Glutamatergic neuron (in vitro differentiated cells): Measurements from ENCODE around the gene PRSS56. TPM values are rescaled to one million over a fixed set of nuclear protein-coding genes. Genes with fewer than 3 reads are reported as not detected.

ENCODE experiments used
- DNase-seq: peaks from one replicate; pipeline ENCODE4 v3.0.0; 2022
- H3K27ac Mint-ChIP-seq: one replicate; pipeline ENCODE4 v1.8.0; 2020; ENCODE audit warnings: mild to moderate bottlenecking, mixed read lengths, inconsistent platforms; ENCODE audit not compliant: unreplicated experiment
- H3K27me3 Mint-ChIP-seq: one replicate; pipeline ENCODE4 v1.8.0; 2020; ENCODE audit warnings: mild to moderate bottlenecking, moderate library complexity, mixed read lengths, inconsistent platforms; ENCODE audit not compliant: unreplicated experiment
- H3K36me3 Mint-ChIP-seq: one replicate; pipeline ENCODE4 v1.8.0; 2020; ENCODE audit warnings: mild to moderate bottlenecking, mixed read lengths, inconsistent platforms; ENCODE audit not compliant: unreplicated experiment
- H3K4me1 Mint-ChIP-seq: one replicate; pipeline ENCODE4 v1.8.0; 2020; ENCODE audit warnings: mild to moderate bottlenecking, low read depth, mixed read lengths, inconsistent platforms; ENCODE audit not compliant: unreplicated experiment
- H3K4me3 Mint-ChIP-seq: one replicate; pipeline ENCODE4 v1.8.0; 2020; ENCODE audit warnings: mild to moderate bottlenecking, mixed read lengths, inconsistent platforms; ENCODE audit not compliant: unreplicated experiment
- H3K9me3 Mint-ChIP-seq: one replicate; pipeline ENCODE4 v1.8.0; 2020; ENCODE audit warnings: mild to moderate bottlenecking, moderate library complexity, mixed read lengths, inconsistent platforms; ENCODE audit not compliant: unreplicated experiment
- total RNA-seq: library from RNA; stranded (reverse); fragmentation: NEBNext Ultra II Directional; extraction: Animal tissue kit (Norgen Biotek cat#: 25700); gene quantifications from one replicate; pipeline ENCODE4 v1.2.1, GENCODE V29; 2021; ENCODE audit not compliant: unreplicated experiment
- TF ChIP-seq, protein P1 (sequence below): fragments of 200-600 bp; sonication (generic); IDR thresholded peaks from one replicate; pipeline ENCODE4 v1.5.0; 2021; ENCODE audit not compliant: partially characterized antibody, unreplicated experiment

The PRSS56 gene
- total RNA-seq, 1 donor from 2014 or later: not detected

DNA sequence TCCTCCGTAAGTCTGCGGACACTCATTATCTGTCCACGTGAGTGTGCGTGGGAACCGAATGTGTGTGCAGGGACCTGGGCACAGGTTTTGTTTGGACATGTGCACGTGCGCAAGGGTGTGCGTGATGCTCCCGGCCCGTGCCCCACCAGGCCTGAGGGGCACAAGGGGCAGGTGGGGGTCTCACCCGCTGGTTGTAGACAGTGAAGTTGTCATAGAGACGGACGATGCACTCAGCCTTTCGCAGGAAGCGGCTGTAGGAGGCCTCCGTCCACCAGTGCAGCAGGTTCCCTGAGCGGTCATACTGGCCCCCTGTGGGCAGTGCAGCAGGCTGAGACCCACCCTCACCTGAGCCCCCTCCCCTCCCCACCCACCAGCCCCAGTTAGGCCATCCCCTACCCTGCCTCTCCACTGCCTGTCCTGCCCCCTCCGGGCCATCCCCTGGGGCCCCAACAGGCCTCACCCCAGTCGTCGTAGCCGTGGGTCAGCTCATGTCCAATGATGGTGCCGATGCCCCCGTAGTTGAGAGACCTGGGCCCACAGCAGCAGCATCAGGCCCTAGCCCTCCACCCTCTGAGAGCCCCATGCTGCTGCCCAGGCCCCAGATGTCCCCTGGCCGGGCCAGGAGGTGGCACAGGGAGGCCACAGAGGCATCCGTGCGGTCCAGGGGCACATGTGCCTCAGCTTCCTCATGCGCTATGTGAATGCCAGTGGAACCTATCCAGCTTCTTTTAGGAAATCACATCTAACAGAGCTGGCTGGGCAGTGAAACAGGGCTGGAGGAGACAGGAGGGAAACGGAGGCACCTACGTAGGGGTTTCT, 38.7 kb upstream of the PRSS56 start:
- TF ChIP-seq, protein P1, sequence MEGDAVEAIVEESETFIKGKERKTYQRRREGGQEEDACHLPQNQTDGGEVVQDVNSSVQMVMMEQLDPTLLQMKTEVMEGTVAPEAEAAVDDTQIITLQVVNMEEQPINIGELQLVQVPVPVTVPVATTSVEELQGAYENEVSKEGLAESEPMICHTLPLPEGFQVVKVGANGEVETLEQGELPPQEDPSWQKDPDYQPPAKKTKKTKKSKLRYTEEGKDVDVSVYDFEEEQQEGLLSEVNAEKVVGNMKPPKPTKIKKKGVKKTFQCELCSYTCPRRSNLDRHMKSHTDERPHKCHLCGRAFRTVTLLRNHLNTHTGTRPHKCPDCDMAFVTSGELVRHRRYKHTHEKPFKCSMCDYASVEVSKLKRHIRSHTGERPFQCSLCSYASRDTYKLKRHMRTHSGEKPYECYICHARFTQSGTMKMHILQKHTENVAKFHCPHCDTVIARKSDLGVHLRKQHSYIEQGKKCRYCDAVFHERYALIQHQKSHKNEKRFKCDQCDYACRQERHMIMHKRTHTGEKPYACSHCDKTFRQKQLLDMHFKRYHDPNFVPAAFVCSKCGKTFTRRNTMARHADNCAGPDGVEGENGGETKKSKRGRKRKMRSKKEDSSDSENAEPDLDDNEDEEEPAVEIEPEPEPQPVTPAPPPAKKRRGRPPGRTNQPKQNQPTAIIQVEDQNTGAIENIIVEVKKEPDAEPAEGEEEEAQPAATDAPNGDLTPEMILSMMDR: no peak
- Mint-ChIP-seq H3K27ac (no peak overlapping the region), H3K36me3 (no peaks in the 10 kb centered on the region), H3K9me3 (peaks cover 5% of the 10 kb centered on the region), H3K27me3 (peaks cover 26% of the 10 kb centered on the region), H3K4me1 (no peaks in the 10 kb centered on the region), H3K4me3 (no peak overlapping the region)
- no peak for DNase-seq

- H3K4me3 Mint-ChIP-seq: no peak overlapping the region
- H3K36me3 Mint-ChIP-seq: no peaks in the 10 kb centered on the region
- no peak overlapping the region for H3K27ac Mint-ChIP-seq
- no peak for DNase-seq
- no peaks in the 10 kb centered on the region for H3K4me1 Mint-ChIP-seq
- TF ChIP-seq, protein P1: no peak
- peaks cover 24% of the 10 kb centered on the region for H3K27me3 Mint-ChIP-seq
- peaks cover 5% of the 10 kb centered on the region for H3K9me3 Mint-ChIP-seq
Observed at GRCh38 chr2:232482301-232483238, 37.6 kb upstream of the PRSS56 start.

- Mint-ChIP-seq H3K36me3 (no peaks in the 10 kb centered on the region), H3K27ac (no peak overlapping the region), H3K4me1 (no peaks in the 10 kb centered on the region), H3K27me3 (peaks cover 21% of the 10 kb centered on the region), H3K9me3 (peaks cover 5% of the 10 kb centered on the region), H3K4me3 (no peak overlapping the region)
- no peak for DNase-seq
- TF ChIP-seq, protein P1: no peak
Observed at GRCh38 chr2:232483311-232483922, 36.8 kb upstream of the PRSS56 start.

DNA sequence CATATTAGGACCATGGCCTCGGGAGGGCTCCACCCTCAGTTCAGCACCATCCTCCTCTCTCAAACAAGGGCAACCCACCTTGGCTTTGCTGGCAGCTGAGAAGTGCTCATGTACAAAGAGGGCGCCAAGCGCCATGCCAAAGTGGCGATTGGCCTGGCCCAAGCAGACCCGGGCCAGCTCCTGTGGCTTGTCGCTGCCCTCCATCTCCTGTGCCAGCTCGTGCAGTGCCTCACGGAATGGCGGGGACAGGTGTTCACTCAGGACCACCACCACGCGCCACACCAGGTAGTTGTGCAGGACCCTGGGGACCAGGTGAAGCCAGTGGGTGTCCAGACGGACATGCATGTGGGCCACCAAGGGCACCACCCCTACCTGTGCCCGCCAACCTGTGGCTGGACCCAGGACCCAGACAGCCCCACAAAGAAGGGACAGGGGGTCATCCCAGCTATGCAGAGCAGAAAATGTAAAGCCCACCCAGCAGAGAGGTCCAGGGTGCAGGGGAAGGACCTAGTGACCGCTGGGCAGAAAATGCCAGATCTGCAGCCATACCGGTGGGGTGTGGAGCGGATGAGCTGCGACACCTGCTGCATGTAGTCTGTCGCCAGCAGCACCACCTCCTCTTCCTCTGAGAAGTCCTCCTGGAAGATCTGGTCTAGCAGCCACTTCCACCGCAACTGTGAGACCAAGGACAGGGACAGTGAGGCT, 36.1 kb upstream of the PRSS56 start:
- no peaks in the 10 kb centered on the region for H3K36me3 Mint-ChIP-seq
- peaks cover 23% of the 10 kb centered on the region for H3K27me3 Mint-ChIP-seq
- peaks cover 5% of the 10 kb centered on the region for H3K9me3 Mint-ChIP-seq
- H3K4me3 Mint-ChIP-seq: no peak overlapping the region
- H3K4me1 Mint-ChIP-seq: no peaks in the 10 kb centered on the region
- DNase-seq: no peak
- TF ChIP-seq, protein P1: no peak
- H3K27ac Mint-ChIP-seq: no peak overlapping the region
